ENCODE measurements around the gene DNAH17.

DNAH17 gene

GRCh38 chr17:78408476-78409050 is 168.6 kb downstream of the DNAH17 start:
- ATAC-seq, result no peak

GRCh38 chr17:78407387-78408000 is 169.7 kb downstream of the DNAH17 start:
- no peak for ATAC-seq

- no peak for ATAC-seq
These were observed 170.3 kb downstream of the DNAH17 start for GRCh38 chr17:78406920-78407319.

GRCh38 chr17:78406396-78406795 is 170.8 kb downstream of the DNAH17 start:
- no peak for ATAC-seq

- ATAC-seq, result no peak
These were observed 173.4 kb downstream of the DNAH17 start for GRCh38 chr17:78403822-78404221.

- ATAC-seq, result no peak
These were observed 175.3 kb downstream of the DNAH17 start for GRCh38 chr17:78401891-78402290.

- no peak for ATAC-seq
These were observed 175.9 kb downstream of the DNAH17 start for GRCh38 chr17:78401246-78401645.

- ATAC-seq, result no peak
These were observed 176.5 kb downstream of the DNAH17 start for GRCh38 chr17:78400581-78401240.

- no peak for ATAC-seq
These were observed 177.5 kb downstream of the DNAH17 start for GRCh38 chr17:78399693-78400144.

- ATAC-seq, result no peak
These were observed 178.0 kb downstream of the DNAH17 start for GRCh38 chr17:78399028-78399692.

GRCh38 chr17:78398390-78398789 is 178.8 kb downstream of the DNAH17 start:
- ATAC-seq, result no peak

- ATAC-seq, result no peak
These were observed 179.5 kb downstream of the DNAH17 start for GRCh38 chr17:78397681-78398101.

- no peak for ATAC-seq
These were observed 180.5 kb downstream of the DNAH17 start for GRCh38 chr17:78396441-78397337.

GRCh38 chr17:78395155-78395554 is 182.0 kb downstream of the DNAH17 start:
- ATAC-seq, result no peak

- no peak for ATAC-seq
These were observed 183.0 kb downstream of the DNAH17 start for GRCh38 chr17:78394209-78394608.

GRCh38 chr17:78393575-78393974 is 183.6 kb downstream of the DNAH17 start:
- no peak for ATAC-seq

GRCh38 chr17:78392295-78392694 is 184.9 kb downstream of the DNAH17 start:
- no peak for ATAC-seq

GRCh38 chr17:78391843-78392242 is 185.4 kb downstream of the DNAH17 start:
- peak in 1 of 2 donors; percentile 48 for ATAC-seq

GRCh38 chr17:78391051-78391431 is 186.2 kb downstream of the DNAH17 start:
- ATAC-seq, result no peak

- no peak for ATAC-seq
These were observed 186.8 kb downstream of the DNAH17 start for GRCh38 chr17:78390241-78391050.

All from activated CD4-positive, CD25-positive, alpha-beta regulatory T cell treated with anti-CD3 and anti-CD28 coated beads, Interleukin-2, amount 50 U/mL, for 24 hours (primary cell).